ENCODE data around the gene PCDHB2. TPM values are rescaled to one million over a fixed set of nuclear protein-coding genes. Genes with fewer than 3 reads are reported as not detected.
"Not testable (repeated sequence)": the region's sequence is repeated elsewhere in the genome, so short reads cannot be mapped to it uniquely, and the experiment has no call there.

PCDHB2 gene
- total and polyA plus RNA-seq, 10 of the 15 experiments (the other 5 are each of a cell fraction or from before 2014, with no cell fraction given): 0.08 to 0.17 (median 0.12) TPM; not detected in 6

- TF ChIP-seq RAD51 (IDR thresholded peaks at IDR 0.05) (no peak), MYC (IDR thresholded peaks at IDR 0.05; ENCODE audit: insufficient read depth, insufficient read length, insufficient replicate concordance, low read length, severe bottlenecking) (no peak), ZBTB40 (IDR thresholded peaks at IDR 0.05; ENCODE audit: borderline replicate concordance) (no peak), MYB (IDR thresholded peaks at IDR 0.05; ENCODE audit: borderline replicate concordance, low read depth, low read length) (no peak), CHD4 (IDR thresholded peaks at IDR 0.05) (no peak), CEBPZ (IDR thresholded peaks at IDR 0.05; ENCODE audit: low read depth, low read length) (no peak), ZNF207 (IDR thresholded peaks at IDR 0.05; ENCODE audit: borderline replicate concordance) (no peak), CBX3 (IDR thresholded peaks at IDR 0.05; ENCODE audit: borderline replicate concordance, low read depth) (no peak), ESRRA (IDR thresholded peaks at IDR 0.05; ENCODE audit: low read length) (no peak), SIN3A (IDR thresholded peaks at IDR 0.05; ENCODE audit: low read depth, low read length) (no peak), NRF1 (conservative IDR thresholded peaks at IDR 0.05; ENCODE audit: low read depth, low read length) (no peak), ZNF24 (IDR thresholded peaks at IDR 0.05) (no peak), HCFC1 (IDR thresholded peaks at IDR 0.05; ENCODE audit: low read length) (no peak)
Observed at GRCh38 chr5:141101059-141101458, 6.6 kb downstream of the PCDHB2 start (continued).

- DNase-seq (ENCODE audit: low read depth, low spot score); H3K4me1 ChIP-seq (ENCODE audit: control insufficient read depth, insufficient read depth, low read length); intact Hi-C loops (cut with micrococcal nuclease; ENCODE audit: unreplicated experiment); RAD21 ChIA-PET (ENCODE audit: unreplicated experiment); H3K9ac ChIP-seq (ENCODE audit: control insufficient read depth, insufficient read depth, low read length); CTCF ChIA-PET; FAIRE-seq; H2AFZ ChIP-seq (ENCODE audit: control insufficient read depth, low read depth, low read length); ATAC-seq; POLR2A ChIA-PET; in situ Hi-C loops (cut with MboI); H3K4me2 ChIP-seq (ENCODE audit: control insufficient read depth, insufficient read depth); H3K4me3 ChIP-seq; SMC1A ChIA-PET (ENCODE audit: uncharacterized antibody, unreplicated experiment); H3K79me2 ChIP-seq (ENCODE audit: control insufficient read depth, insufficient read depth, low read length); H3K27me3 ChIP-seq (replicated peaks in 1 of 2; ENCODE audit: control insufficient read depth in 2 of 2, insufficient read depth in 2 of 2, low read length in 1 of 2); H3K9me3 ChIP-seq (replicated peaks; ENCODE audit: control insufficient read depth, insufficient read depth, low read length); BruUV-seq (replicated peaks); H3K27ac ChIP-seq (ENCODE audit: control insufficient read depth, insufficient read depth); H3K36me3 ChIP-seq (ENCODE audit: control insufficient read depth in 2 of 2, insufficient read depth in 2 of 2, low read length in 1 of 2); H4K20me1 ChIP-seq (ENCODE audit: control insufficient read depth, insufficient read depth): not testable (repeated sequence)
- 78% methylated on average over 32 of the region's 39 CpGs for WGBS (ENCODE audit: insufficient coverage, insufficient replicate concordance, low lambda C conversion rate, missing lambda C conversion rate)
Observed at GRCh38 chr5:141102070-141102469, 7.7 kb downstream of the PCDHB2 start.
